ENCODE data around the gene ZNF3.

The ZNF3 gene

DNA sequence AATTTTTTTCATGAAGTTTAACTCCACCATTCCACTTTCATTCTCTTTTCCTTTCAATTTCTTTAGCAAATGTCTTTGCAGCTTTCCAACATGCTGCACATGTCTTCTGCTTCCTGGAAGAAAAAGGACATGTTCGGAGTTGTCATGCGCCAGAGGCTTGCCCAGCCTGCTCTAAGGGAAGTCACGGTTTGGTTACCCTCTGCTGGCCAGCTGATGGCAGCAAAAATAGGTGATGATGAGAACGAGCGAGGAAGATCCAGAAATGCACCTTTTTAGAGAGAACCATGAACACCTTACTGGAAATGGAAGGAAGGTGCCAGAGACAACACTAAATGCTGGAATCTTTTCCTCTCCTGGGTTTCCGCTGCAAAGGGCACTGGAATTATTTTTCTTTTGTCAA lies 36.8 kb downstream of the ZNF3 start:
- TF ChIP-seq ELF4 (IDR thresholded peaks at IDR 0.05) (no peak), SP1 (IDR thresholded peaks at IDR 0.05) (no peak), LEF1 (IDR thresholded peaks at IDR 0.05; ENCODE audit: borderline replicate concordance) (no peak), SUZ12 (IDR thresholded peaks at IDR 0.05) (no peak), CTBP1 (IDR thresholded peaks at IDR 0.05; ENCODE audit: borderline replicate concordance) (no peak), TARDBP (IDR thresholded peaks at IDR 0.05) (no peak), FOXM1 (IDR thresholded peaks at IDR 0.05; ENCODE audit: borderline replicate concordance) (no peak), ARNT (IDR thresholded peaks at IDR 0.05) (no peak), L3MBTL2 (conservative IDR thresholded peaks at IDR 0.05) (no peak), FOXK2 (IDR thresholded peaks at IDR 0.05) (no peak), NFRKB (IDR thresholded peaks at IDR 0.05) (no peak), BHLHE40 (IDR thresholded peaks at IDR 0.05; ENCODE audit: borderline replicate concordance) (no peak), FOXA1 (IDR thresholded peaks at IDR 0.05) (no peak), ZNF384 (IDR thresholded peaks at IDR 0.05) (no peak), HDGF (IDR thresholded peaks at IDR 0.05; ENCODE audit: borderline replicate concordance) (no peak)
- TF ChIP-seq, protein P1, sequence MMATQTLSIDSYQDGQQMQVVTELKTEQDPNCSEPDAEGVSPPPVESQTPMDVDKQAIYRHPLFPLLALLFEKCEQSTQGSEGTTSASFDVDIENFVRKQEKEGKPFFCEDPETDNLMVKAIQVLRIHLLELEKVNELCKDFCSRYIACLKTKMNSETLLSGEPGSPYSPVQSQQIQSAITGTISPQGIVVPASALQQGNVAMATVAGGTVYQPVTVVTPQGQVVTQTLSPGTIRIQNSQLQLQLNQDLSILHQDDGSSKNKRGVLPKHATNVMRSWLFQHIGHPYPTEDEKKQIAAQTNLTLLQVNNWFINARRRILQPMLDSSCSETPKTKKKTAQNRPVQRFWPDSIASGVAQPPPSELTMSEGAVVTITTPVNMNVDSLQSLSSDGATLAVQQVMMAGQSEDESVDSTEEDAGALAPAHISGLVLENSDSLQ (IDR thresholded peaks at IDR 0.05), result no peak
- DNase-seq (ENCODE audit: extremely low spot score), result no peak
- ChIA-PET POLR2A (no interaction called here), CTCF (no interaction called here)

DNA sequence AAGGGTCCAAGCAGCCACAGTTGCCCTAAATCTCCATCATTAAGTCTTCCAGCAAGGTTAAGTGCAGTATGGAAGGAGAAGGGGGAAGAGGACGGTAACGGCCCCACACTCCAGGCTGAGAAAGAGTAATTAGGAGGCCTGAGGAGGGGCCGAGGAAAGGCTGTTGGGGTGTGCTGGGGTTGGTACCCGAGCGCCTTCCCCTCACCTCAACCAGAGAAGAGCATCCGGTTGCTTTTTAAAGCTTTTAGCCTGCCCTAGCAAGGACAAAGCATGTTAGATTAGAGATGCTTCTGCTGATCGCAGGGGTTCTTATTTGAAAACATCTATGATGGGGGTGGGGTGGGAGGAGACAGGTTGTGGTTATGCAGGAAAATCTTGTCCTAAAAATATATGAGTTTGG lies 40.9 kb downstream of the ZNF3 start:
- ChIA-PET CTCF (no interaction called here), POLR2A (no interaction called here)
- DNase-seq (ENCODE audit: extremely low spot score), result no peak
- TF ChIP-seq SUZ12 (IDR thresholded peaks at IDR 0.05) (no peak), L3MBTL2 (conservative IDR thresholded peaks at IDR 0.05) (no peak), ARNT (IDR thresholded peaks at IDR 0.05) (no peak), SP1 (IDR thresholded peaks at IDR 0.05) (no peak), NFRKB (IDR thresholded peaks at IDR 0.05) (no peak), FOXA1 (IDR thresholded peaks at IDR 0.05) (no peak), BHLHE40 (IDR thresholded peaks at IDR 0.05; ENCODE audit: borderline replicate concordance) (no peak), HDGF (IDR thresholded peaks at IDR 0.05; ENCODE audit: borderline replicate concordance) (no peak), TARDBP (IDR thresholded peaks at IDR 0.05) (no peak), LEF1 (IDR thresholded peaks at IDR 0.05; ENCODE audit: borderline replicate concordance) (no peak), FOXK2 (IDR thresholded peaks at IDR 0.05) (no peak), FOXM1 (IDR thresholded peaks at IDR 0.05; ENCODE audit: borderline replicate concordance) (no peak)

DNA sequence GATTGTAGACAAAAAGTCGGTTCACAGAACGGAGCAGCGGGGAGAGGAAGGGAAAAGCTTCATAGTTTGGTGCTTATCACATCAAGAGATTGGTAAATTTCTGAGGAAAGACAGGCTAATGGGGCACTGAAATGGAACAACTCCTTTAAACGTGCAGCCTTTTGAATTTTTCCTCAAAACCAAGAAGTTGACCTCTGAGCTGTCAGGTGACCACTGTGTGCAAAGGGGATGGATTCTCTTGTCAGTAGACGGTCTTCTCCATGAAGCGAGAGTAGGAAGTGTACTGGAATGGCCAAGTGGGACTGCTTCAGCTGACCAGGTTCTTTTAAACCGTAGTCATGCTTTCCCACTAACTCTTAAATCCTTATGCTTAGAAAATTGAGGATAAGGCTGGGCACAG lies 43.2 kb downstream of the ZNF3 start:
- no peak for DNase-seq (ENCODE audit: extremely low spot score)
- CTCF ChIA-PET, result no interaction called here
- TF ChIP-seq HDGF (IDR thresholded peaks at IDR 0.05; ENCODE audit: borderline replicate concordance), result no peak
- TF ChIP-seq TARDBP (IDR thresholded peaks at IDR 0.05), result no peak
- no peak for TF ChIP-seq FOXM1 (IDR thresholded peaks at IDR 0.05; ENCODE audit: borderline replicate concordance)
- TF ChIP-seq, protein P1 (IDR thresholded peaks at IDR 0.05), result no peak
- TF ChIP-seq SUZ12 (IDR thresholded peaks at IDR 0.05), result no peak
- TF ChIP-seq ELF4 (IDR thresholded peaks at IDR 0.05), result no peak
- POLR2A ChIA-PET, result no interaction called here

DNA sequence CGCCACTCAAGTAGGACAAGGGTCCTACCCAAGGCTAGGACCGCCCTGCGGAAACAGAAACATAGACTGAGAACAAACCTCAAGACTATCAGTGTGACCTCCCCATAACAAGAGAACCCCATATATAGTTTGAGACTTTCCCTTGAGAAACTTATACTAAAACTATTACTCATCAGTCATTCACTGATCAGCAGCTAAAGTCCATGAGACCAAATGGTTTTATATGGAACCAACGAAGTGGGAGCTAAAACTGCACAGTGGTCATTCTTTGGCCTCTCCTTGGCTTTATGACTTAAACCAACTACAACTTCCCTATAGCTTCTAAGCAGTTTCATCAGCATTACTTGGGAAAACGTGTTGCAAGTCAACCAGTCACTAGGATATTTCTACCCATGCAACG lies 45.6 kb downstream of the ZNF3 start:
- ChIA-PET POLR2A (no interaction called here), CTCF (interaction anchor here (0.5 kb wide), 1 partner anchor 124 kb away, joined by 3 read pairs; no protein-coding TSS in a partner anchor)
- TF ChIP-seq SUZ12 (IDR thresholded peaks at IDR 0.05), result no peak
- no peak for TF ChIP-seq SP1 (IDR thresholded peaks at IDR 0.05)
- no peak for TF ChIP-seq HDGF (IDR thresholded peaks at IDR 0.05; ENCODE audit: borderline replicate concordance)
- no peak for TF ChIP-seq TARDBP (IDR thresholded peaks at IDR 0.05)
- TF ChIP-seq CTBP1 (IDR thresholded peaks at IDR 0.05; ENCODE audit: borderline replicate concordance), result no peak
- TF ChIP-seq L3MBTL2 (conservative IDR thresholded peaks at IDR 0.05), result no peak
- no peak for TF ChIP-seq FOXK2 (IDR thresholded peaks at IDR 0.05)
- no peak for TF ChIP-seq ZNF384 (IDR thresholded peaks at IDR 0.05)
- TF ChIP-seq LEF1 (IDR thresholded peaks at IDR 0.05; ENCODE audit: borderline replicate concordance), result no peak
- TF ChIP-seq, protein P1 (IDR thresholded peaks at IDR 0.05), result no peak
- TF ChIP-seq NFRKB (IDR thresholded peaks at IDR 0.05), result no peak
- no peak for TF ChIP-seq BHLHE40 (IDR thresholded peaks at IDR 0.05; ENCODE audit: borderline replicate concordance)
- no peak for TF ChIP-seq ELF4 (IDR thresholded peaks at IDR 0.05)
- TF ChIP-seq ARNT (IDR thresholded peaks at IDR 0.05), result no peak
- no peak for TF ChIP-seq FOXM1 (IDR thresholded peaks at IDR 0.05; ENCODE audit: borderline replicate concordance)
- TF ChIP-seq FOXA1 (IDR thresholded peaks at IDR 0.05), result no peak
- no peak for DNase-seq (ENCODE audit: extremely low spot score)

DNA sequence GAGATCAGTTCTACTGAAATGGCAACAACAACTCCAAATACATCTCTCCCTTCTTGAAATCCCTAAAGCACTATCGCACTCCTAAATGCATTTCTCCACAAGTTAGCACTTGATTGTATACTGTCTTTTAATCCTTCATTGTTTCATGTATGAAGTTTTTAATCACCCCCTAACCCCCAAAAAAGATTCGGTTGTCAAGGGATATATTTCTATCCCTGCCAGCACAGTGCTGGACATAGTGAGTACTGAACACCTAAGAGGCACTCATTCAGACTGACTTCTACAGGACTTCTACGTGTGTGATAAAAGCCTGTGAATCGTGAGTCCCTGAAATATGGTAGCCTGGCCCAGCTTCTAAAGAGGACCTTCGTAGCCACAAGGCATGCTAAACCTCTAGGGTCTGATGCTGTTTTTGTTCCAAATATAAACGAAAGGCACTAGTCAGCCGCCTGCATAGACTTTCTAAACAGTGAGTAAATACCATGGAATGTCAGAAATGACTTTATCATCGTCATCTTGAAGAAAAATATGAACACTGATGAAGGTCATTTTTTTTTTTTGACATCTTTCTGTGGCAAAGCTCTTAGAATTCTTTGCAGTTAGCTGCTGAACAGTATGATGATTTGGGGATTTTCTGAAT lies 46.5 kb downstream of the ZNF3 start:
- CTCF ChIA-PET, result interaction anchor here (0.5 kb wide), 1 partner anchor 123 kb away, joined by 3 read pairs; no protein-coding TSS in a partner anchor
- POLR2A ChIA-PET, result no interaction called here

More for the DNA sequence above, 46.5 kb downstream of the ZNF3 start:
- DNase-seq (ENCODE audit: extremely low spot score), result no peak
- TF ChIP-seq NFRKB (IDR thresholded peaks at IDR 0.05) (no peak), BHLHE40 (IDR thresholded peaks at IDR 0.05; ENCODE audit: borderline replicate concordance) (no peak), FOXA1 (IDR thresholded peaks at IDR 0.05) (no peak), ZNF384 (IDR thresholded peaks at IDR 0.05) (no peak), CTBP1 (IDR thresholded peaks at IDR 0.05; ENCODE audit: borderline replicate concordance) (no peak), LEF1 (IDR thresholded peaks at IDR 0.05; ENCODE audit: borderline replicate concordance) (no peak), ARNT (IDR thresholded peaks at IDR 0.05) (no peak), ELF4 (IDR thresholded peaks at IDR 0.05) (no peak), TARDBP (IDR thresholded peaks at IDR 0.05) (no peak), SUZ12 (IDR thresholded peaks at IDR 0.05) (no peak)
- TF ChIP-seq, protein P1 (IDR thresholded peaks at IDR 0.05), result no peak
